Muscle layer of colon (tissue), 2 donors: Measurements from ENCODE around the gene MALAT1.
A peak's percentile ranks its signal among the peaks of the same experiment; 100 is the strongest.
"Not testable (repeated sequence)": the region's sequence is repeated elsewhere in the genome, so short reads cannot be mapped to it uniquely, and the experiment has no call there.

Source experiments
- H3K27ac ChIP-seq: one replicate; pipeline ENCODE4 v1.7.0; 2013; ENCODE audit warnings: low read depth, mild to moderate bottlenecking, low read length, moderate library complexity
- H3K27me3 ChIP-seq, 2 donors: one replicate each; pipeline ENCODE4 v1.7.0; 2013; ENCODE audit warnings: low read length in 2 of 2, mild to moderate bottlenecking in 2 of 2; ENCODE audit not compliant: insufficient read depth in 2 of 2, control insufficient read depth in 1 of 2
- H3K36me3 ChIP-seq: one replicate; pipeline ENCODE4 v1.7.0; 2013; ENCODE audit warnings: mild to moderate bottlenecking, low read length; ENCODE audit not compliant: insufficient read depth
- H3K4me1 ChIP-seq: one replicate; pipeline ENCODE4 v1.7.0; 2013; ENCODE audit warnings: mild to moderate bottlenecking, low read length; ENCODE audit not compliant: insufficient read depth
- H3K4me3 ChIP-seq, 2 donors: one replicate each; pipeline ENCODE4 v1.7.0; 2013; ENCODE audit warnings: low read length in 2 of 2, low read depth in 1 of 2, mild to moderate bottlenecking in 1 of 2, moderate library complexity in 1 of 2
- H3K9ac ChIP-seq: one replicate; pipeline ENCODE4 v1.7.0; 2013; ENCODE audit warnings: low read length
- H3K9me3 ChIP-seq: one replicate; pipeline ENCODE4 v1.7.0; 2013; ENCODE audit warnings: mild to moderate bottlenecking, low read length
- donor health status: abdominal sarcoma.
- donor health status: Adenocarcinoma of cecum.

MALAT1 gene

DNA sequence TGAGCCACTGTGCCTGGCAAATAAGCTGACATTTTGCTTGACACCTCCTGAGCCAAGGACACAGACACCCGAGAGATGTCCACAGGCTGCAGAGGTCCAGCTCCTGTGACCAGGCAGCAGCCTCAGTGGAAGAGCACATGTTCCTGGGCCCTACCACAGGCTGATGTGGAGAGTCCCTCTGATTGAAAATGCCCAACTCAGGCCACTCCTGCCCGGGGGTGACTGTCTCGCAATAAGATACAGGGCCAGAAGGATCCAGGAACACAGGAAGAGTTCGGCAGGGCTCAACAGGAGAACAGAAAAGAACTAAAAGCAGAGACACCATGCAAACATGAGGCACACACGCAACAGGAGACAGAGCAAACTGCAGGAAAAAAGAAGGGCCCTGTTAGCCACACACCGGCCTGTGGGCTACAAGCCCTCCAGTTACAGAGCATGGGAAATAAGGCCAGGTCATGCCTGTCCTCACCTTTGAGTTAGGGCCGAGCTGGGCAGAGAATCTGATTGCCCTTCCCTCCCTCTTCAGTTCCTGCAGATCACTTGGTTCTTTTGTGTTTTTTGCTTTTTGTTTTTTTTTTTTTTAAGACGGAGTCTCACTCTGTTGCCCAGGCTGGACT, 28.3 kb upstream of the MALAT1 start:
- H3K4me3 ChIP-seq, result no peak overlapping the region
- H3K4me1 ChIP-seq, result peaks cover 23% of the 10 kb centered on the region
- no peaks in the 10 kb centered on the region for H3K27me3 ChIP-seq
- no peaks in the 10 kb centered on the region for H3K36me3 ChIP-seq
- H3K27ac ChIP-seq, result peak overlapping the region; percentile 86
- H3K9me3 ChIP-seq, result no peaks in the 10 kb centered on the region
- H3K9ac ChIP-seq, result peak overlapping the region; percentile 82

DNA sequence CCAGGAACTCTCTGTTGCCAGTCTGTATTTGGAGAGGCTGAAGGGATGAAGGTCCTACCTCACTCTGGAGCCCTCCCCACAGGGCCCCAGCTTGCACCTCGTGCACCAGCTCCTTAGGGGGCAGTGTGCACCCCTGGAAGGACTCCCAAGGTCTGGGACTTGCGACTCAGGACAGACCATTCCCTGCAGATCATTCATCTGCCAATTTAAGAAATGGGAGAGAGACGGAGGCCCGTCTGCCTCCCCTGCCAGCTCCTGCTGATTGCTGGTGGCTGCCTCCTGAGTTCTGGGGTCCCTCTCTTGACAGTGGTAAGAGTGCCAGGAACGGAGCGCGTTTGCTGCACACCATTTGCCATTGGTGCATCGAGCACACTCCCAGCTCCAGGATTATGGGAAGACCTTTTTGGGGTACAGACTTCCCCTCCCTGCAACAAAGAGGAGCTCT, 27.4 kb upstream of the MALAT1 start:
- Histone ChIP-seq H3K4me1 (peaks cover 27% of the 10 kb centered on the region), H3K4me3 (peak overlapping the region; percentile 2 to 54), H3K9me3 (no peaks in the 10 kb centered on the region), H3K36me3 (no peaks in the 10 kb centered on the region), H3K9ac (peak overlapping the region; percentile 82), H3K27me3 (no peaks in the 10 kb centered on the region), H3K27ac (peak overlapping the region; percentile 86)

DNA sequence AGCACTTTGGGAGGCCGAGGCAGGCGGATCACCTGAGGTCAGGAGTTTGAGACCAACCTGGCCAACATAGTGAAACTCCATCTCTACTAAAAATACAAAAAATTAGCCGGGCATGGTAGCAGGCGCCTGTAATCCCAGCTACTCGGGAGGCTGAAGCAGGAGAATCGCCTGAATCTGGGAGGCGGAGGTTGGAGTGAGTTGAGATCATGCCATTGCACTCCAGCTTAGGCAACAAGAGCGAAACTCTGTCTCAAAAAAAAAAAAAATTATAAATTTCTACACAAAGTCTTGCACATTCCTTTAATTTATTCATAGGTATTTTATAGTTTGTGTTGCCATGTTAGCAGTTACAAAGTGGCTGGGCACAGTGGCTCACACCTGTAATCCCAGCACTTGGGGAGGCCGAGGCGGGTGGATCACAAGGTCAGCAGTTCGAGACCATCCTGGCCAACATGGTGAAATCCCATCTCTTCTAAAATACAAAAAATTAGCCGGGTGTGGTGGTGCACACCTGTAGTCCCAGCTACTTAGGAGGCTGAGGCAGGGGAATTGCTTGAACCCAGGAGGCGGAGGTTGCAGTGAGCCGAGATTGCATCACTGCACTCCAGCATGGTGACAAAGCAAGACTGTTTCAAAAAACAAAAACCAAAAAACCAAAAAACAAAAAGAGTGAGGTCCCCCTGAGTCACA, 26.1 kb upstream of the MALAT1 start:
- Histone ChIP-seq H3K4me1 (peaks cover 30% of the 10 kb centered on the region), H3K27ac (peak overlapping the region; percentile 86)
- H3K9me3 ChIP-seq, H3K9ac ChIP-seq, H3K27me3 ChIP-seq, H3K4me3 ChIP-seq, H3K36me3 ChIP-seq: not testable (repeated sequence)

DNA sequence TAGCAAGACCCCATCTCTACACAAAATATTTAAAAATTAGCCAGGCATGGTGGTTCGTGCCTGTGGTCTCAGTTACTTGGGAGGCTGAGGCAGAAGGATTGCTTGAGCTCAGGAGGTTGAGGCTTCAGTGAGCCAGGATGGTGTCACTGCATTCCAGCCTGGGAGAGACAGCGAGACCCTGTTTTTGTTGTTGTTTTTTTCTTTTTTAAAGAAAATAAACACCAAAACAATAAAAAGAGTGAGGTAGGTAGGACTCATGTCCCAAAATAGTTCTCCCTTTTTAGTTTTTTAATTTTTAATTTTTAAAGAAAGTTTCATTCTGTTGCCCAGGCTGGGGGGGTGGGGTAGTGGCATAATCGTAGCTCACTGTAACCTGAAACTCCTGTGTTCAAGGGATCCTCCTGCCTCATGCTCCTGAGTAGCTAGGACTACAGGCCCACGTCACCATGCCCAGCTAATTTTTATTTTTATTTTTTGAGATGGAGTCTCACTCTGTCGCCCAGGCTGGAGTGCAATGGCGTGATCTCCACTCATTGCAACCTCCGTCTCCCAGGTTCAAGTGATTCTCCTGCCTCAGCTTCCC, 25.5 kb upstream of the MALAT1 start:
- no peaks in the 10 kb centered on the region for H3K9me3 ChIP-seq
- peaks cover 32% of the 10 kb centered on the region for H3K4me1 ChIP-seq
- H3K27ac ChIP-seq, result peak overlapping the region; percentile 86
- no peaks in the 10 kb centered on the region for H3K36me3 ChIP-seq
- H3K9ac ChIP-seq, result no peak overlapping the region
- no peak overlapping the region for H3K4me3 ChIP-seq
- H3K27me3 ChIP-seq, result no peaks in the 10 kb centered on the region

DNA sequence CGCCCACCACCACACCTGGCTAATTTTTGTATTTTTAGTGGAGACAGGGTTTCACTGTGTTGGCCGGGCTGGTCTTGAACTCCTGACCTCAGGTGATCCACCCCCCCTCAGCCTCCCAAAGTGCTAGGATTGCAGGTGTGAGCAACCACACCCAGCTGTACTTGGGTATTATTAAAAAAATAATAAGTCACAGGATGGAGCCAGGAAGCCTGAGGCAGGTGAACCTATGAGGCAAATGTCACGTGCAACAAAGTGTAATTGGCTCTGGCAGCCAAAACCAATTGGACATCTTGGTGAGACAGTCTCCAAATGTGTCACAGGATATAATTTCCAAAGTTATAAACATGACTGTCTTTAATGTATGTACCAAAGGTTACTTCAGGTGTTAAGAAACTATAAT, 24.0 kb upstream of the MALAT1 start:
- H3K9ac ChIP-seq, result no peak overlapping the region
- no peak overlapping the region for H3K4me3 ChIP-seq
- no peaks in the 10 kb centered on the region for H3K27me3 ChIP-seq
- no peaks in the 10 kb centered on the region for H3K9me3 ChIP-seq
- H3K36me3 ChIP-seq, result no peaks in the 10 kb centered on the region
- H3K27ac ChIP-seq, result peak overlapping the region; percentile 14
- H3K4me1 ChIP-seq, result peaks cover 47% of the 10 kb centered on the region

DNA sequence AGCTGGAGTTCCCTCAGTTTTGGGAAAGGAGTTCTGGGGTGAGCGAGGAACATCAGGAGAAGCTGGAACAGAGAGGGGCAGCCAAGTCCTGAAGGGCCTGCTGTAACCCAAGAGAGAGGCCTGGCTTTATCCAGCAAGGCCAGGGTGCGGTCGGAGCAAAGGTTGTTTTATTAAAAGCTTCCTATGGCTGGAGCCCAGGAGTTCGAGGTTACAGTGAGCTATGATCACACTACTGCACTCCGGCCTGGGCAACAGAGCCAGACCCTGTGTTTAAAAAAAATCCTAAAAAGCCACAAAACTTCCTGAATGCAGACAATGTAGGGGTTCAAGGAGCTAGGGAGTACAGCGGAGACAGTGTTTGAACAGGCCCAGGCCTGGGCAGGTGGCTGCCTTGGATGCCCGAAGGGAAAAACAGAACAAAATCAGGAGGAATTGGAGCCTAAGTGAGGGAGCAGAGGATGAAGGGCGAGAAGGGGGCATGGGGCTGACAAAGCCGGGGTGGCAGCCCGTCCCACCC, 22.2 kb upstream of the MALAT1 start:
- peak overlapping the region; percentile 76 to 87 for H3K4me3 ChIP-seq
- peaks cover 51% of the 10 kb centered on the region for H3K4me1 ChIP-seq
- H3K9me3 ChIP-seq, result no peaks in the 10 kb centered on the region
- H3K9ac ChIP-seq, result peak overlapping the region; percentile 91
- H3K27ac ChIP-seq, result peak overlapping the region; percentile 98
- H3K27me3 ChIP-seq, result no peaks in the 10 kb centered on the region
- H3K36me3 ChIP-seq, result no peaks in the 10 kb centered on the region

DNA sequence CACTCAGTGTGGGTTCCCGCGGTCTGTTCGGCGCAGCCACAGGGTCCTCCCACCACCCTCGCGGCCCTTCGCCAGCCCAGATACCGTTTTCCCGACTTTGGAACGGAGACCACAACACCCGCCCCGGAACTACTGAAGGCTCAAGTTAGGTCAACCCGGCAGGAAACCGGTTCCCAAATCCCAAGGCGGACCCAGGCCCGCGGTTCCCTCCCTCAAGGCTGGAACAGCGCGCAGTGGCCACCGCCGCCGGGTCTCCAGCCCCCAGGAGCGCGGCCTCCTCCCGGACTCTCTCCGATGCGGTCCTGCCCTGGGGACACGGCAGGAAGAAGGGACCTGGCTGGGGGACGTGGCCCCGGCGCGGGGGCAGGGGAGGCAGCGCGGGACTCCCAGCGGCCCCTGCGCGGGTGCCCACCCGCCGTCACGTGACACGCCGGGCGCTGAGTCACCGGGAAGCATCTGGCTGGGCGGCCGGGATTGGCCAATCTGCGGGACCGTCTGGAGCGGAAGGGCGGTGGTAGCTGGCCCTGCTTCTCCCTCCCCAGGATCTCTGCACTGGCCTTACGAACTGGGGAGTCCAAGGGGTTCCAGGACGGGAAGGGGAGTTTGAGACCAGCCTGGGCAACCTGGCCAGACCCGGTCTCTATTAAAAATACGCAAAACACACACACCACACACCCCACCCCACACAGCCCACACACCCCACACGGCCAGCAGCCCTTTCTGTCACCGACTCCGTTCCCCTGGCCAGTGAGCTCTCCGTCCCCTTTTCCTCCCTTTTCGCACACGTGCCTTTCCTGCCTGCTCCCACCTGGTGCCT, 21.5 kb upstream of the MALAT1 start:
- Histone ChIP-seq H3K4me3 (peak overlapping the region; percentile 76 to 87), H3K27me3 (no peaks in the 10 kb centered on the region), H3K27ac (peak overlapping the region; percentile 98), H3K36me3 (no peaks in the 10 kb centered on the region), H3K9me3 (no peaks in the 10 kb centered on the region), H3K9ac (peak overlapping the region; percentile 94), H3K4me1 (peaks cover 47% of the 10 kb centered on the region)

DNA sequence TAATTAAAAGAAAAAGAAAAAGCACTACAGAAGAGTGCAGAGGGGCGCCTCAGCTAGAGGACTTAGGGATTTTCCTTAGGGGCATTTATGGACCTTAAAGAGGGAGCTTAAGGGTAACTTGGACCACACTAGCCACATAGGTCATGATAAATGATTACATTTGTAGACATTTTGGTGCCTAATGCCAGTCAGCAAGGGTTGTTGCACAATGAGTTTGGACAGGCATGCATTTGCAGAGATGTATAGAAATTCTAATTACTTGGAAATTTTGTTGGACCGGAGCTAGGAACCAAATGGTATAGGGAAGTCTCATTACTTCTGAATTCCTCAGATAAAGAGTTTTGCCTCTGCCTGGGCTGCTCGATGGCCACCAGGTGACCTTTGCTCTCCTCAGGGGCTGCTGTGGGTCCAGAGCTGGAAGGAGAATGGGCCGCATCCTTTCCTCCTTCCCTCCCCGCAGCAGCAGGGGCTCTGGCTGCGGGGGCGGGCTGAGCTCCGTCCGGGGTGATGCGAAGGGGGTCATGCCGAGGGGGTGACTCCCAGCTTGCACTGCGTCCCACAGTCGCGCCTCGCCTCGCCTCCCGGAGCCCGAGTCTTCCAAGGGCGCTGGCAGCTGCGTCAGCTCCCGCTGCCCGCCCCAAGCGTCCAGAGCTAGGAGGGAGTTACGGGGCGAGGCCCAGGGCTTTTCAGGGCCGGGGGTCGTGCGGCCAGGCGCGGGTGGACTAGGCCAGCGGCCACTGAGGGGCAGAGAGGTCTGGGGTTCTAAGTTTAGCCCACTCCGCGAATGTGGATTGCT, 20.3 kb upstream of the MALAT1 start:
- Histone ChIP-seq H3K27me3 (no peaks in the 10 kb centered on the region), H3K4me3 (peak overlapping the region; percentile 31 to 59), H3K27ac (peak overlapping the region; percentile 98), H3K36me3 (no peaks in the 10 kb centered on the region), H3K9me3 (no peaks in the 10 kb centered on the region), H3K9ac (peak overlapping the region; percentile 95), H3K4me1 (peaks cover 38% of the 10 kb centered on the region)

DNA sequence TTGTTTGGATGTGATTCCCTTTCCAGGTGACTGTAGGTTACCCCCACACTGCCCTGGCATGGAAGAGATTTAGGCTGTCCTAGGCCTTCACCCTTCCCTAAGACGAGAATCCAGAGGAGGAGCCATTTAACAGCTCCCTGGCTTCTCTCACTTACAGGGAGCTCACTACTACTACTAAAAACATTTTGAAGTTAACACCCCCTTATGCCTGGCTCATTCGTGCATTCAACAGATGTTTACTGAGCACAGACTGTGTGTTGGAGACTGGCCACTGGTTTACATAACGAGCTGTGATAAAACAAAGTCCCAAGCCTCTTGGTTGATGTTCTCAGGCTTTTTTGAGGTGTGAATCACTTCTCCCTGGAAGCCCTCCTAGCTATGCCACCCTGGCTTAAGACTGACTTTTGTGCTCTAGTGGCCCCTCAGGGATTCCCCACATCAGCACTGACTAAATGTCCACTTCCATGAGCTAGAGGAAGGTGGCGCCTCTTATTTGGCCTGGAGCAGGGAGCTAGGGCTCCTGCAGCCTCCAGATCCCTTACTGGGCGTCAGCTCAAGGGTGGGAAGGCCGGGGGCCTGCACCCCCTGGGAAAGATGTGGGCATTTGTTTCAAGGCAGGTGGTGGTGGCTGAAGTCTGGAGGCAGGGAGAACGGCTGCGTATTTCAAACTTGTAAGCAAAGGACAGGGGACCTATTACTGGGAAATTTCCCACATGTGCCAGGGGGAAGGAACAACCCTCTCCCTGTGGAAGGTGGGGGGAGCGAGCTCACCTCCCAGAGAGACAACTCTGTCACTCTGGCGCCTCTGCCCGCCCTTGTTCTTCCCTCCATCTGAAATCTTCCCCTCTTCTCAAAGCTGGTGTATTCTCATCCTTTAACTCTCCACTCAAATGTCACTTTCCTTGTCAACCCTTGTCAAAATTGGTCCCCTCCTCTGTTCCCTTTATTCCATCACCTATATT, 19.4 kb upstream of the MALAT1 start:
- Histone ChIP-seq H3K9me3 (no peaks in the 10 kb centered on the region), H3K9ac (peak overlapping the region; percentile 95), H3K4me3 (peak overlapping the region in 1 of 2 donors; percentile 59), H3K4me1 (peaks cover 43% of the 10 kb centered on the region), H3K27me3 (no peaks in the 10 kb centered on the region), H3K36me3 (no peaks in the 10 kb centered on the region), H3K27ac (peak overlapping the region; percentile 98)

DNA sequence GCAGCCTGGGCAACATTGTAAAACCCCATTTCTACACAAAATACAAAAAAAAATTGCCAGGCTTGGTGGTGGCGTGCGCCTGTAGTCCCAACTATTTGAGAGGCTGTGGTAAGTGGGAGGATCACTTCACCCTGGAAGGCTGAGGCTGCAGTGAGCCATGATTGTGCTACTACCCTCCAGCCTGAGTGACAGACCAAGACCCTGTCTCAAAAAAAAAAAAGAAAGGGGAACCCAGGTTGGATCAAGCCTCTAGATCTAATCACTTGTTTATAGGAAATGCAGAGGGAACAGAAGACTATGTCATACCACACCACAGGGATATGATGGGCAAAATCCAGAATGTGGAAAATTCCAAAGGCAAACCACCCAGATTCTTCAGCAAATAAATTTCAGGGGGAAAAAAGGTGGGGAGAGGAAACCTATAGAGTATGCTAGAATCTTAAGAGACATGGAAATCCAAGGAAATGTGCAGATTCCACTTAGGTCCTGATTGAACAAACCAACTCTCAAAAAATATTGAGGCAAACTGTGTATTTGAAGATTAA, 16.5 kb upstream of the MALAT1 start:
- no peaks in the 10 kb centered on the region for H3K9me3 ChIP-seq
- H3K27me3 ChIP-seq, result no peaks in the 10 kb centered on the region
- H3K4me1 ChIP-seq, result peaks cover 63% of the 10 kb centered on the region
- H3K36me3 ChIP-seq, result no peaks in the 10 kb centered on the region
- no peak overlapping the region for H3K9ac ChIP-seq
- no peak overlapping the region for H3K4me3 ChIP-seq
- peak overlapping the region; percentile 94 for H3K27ac ChIP-seq
